HG02938 (cell line): ENCODE measurements around the gene CNNM4.
A peak's percentile ranks its signal among the peaks of the same experiment; 100 is the strongest.

Experiments used
- ATAC-seq: cut with Tn5 transposase; IDR thresholded peaks from one replicate; pipeline ENCODE4 v1.9.1; 2021; ENCODE audit warnings: mild to moderate bottlenecking, moderate library complexity; ENCODE audit not compliant: unreplicated experiment

Gene CNNM4

DNA sequence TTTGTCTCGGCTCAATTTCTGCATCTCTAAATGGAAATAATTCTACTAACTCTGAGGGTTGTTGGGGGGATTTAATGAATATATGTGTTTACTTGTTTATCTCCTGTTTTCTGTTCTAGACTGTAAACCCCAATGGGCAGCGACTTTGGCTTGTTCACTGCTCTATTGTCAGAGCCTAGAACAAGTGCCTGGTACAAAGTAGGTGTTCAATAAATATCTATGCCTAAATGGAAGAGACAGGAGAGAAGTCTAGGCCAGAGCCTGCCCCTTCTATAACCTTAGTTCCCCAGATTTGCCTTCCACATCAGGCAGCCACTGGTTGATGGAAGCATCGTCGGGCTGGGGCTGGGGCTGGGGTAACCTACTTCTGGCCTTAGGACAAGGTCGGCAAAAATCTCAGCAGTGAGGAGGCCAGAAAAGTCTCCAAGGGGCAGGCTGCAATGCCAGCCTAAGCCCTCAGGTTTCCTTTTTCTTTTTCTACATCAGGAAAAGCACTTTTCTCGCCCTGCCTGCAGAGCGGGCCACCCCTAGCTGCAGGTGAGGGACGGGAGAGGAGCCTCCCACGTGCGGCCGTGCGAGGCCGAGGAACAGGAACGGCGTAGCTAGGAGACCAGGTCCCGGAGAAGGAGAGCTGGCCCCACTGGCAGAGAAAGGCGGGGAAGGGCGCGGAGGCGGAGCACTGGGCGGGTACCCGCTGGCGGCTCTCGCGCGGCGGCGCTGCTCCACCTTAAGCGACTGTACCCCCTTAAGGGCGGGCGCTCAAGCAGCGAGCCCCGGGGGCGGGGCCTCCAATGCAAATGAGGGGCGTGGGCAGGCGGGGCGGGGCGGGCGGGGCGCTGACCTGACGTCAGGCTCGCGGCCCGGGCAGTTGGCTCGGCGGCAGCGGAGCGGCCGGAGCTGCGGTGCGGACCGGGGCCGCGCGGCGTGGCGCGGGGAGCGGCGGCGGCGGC, at the start of gene CNNM4:
Gene CNNM4, plus strand, starts transcription at position 867 of the 950 bp plus-strand sequence. CDS start 98 bp downstream, outside the sequence.
- peak; percentile 49 for ATAC-seq

DNA sequence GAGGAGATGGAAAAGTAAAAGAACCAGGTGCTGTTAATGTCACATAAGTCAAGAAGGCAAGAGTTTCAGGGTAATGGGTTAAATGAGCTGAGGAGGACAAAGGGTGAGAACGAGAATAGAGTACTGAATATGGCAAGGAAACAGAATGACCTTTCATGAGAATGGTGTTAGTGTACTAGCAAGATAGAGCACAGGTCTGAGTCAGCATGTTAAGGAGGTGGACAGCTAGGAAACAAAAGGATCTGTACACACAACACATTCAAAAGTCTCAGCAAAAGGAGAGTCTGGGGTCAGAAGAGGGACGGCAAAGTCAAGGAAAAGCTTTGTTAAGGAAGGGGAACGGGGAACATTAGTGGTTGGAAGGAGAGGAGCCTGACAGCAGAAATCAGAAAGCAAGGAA, 49.7 kb upstream of the CNNM4 start:
- no peak for ATAC-seq

DNA sequence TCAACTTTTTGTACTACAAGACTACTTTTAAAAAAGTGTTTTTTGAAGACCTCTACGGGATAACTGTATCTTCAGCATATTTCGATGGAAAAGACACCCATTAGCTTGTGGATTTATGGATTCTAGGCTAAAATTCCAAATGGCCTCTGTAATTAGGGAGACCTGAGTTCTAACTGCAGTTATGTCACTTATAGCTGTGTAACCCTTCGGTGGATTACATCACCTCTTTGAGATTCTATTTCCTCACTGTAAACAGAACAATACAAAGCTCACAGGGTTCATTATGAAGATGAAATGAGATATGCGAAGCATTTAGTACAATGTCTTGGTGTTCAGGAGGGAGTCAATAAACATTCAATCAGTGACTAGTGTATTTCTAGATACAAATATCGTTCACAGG, 45.0 kb upstream of the CNNM4 start:
- no peak for ATAC-seq

DNA sequence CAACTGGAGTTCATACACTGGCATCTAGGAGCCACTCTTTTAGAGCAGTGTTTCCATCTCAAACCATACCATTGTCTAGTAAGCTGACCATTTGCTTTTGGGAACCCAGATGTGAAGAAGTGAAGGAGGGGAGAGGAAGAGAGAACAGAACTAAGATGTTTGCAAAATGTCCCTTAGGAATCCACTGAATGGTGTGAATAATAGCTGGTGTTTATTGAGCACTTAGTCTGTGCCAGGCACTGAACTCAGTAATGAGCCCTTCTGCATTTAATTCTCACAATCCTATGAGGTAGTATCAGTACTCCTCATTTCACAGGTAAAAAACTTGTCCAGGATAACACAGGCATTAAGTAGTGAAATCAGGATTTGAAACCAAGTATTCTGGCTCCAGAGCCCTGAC, 44.3 kb upstream of the CNNM4 start:
- no peak for ATAC-seq

DNA sequence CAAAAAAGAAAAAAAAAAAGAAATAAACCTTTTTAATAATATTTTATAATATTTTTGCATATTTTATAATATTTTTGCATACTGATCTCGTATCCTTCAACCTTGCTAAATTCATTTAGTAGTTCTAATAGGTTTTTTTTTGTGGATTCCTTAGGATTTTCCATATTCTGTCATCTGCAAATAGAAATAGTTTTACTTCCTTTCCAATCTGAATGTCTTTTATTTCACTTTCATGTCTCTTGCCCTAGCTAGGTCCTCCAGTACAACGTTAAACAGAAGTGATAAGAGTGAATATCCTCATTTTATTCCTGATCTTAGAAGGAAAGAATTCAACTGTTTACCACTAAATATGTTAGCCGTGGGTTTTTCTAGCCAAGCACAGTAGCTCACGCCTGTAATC, 34.6 kb upstream of the CNNM4 start:
- ATAC-seq = no peak

DNA sequence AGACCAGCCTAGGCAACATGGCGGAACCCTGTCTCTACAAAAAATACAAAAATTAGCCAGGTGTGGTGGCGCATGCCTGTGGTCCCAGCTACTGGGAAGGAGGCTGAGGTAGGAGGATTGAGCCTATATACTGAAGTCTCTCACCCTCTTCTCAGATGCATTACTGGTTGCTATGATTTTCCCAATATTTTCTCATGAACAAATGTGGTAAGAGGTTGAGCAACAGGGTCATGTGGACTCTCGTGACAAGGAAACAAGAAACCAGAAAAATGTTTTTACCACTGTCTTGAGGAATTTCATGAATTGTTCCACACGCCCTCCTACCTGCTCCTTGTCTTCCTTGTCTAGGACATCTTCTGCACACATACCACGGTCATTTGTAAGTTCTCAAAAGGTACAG, 33.3 kb upstream of the CNNM4 start:
- no peak for ATAC-seq

DNA sequence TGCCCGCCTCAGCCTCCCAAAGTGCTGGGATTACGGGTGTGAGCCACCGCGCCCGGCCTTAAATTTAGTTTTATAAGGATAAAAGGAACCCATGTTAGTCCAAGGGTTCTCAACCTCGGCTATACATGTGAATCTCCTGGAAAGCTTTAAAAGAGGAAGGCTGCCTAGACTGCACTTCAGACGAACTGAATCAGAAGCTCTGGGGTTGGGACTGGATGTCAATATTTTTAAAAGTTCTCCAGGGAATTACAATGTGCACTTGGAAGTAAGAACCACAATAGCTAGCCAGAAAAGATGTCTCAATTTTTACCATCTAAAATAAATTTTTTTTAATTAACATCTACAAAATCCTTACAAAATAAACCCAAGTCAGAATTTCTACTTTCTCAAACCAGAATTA, 31.0 kb upstream of the CNNM4 start:
- no peak for ATAC-seq

DNA sequence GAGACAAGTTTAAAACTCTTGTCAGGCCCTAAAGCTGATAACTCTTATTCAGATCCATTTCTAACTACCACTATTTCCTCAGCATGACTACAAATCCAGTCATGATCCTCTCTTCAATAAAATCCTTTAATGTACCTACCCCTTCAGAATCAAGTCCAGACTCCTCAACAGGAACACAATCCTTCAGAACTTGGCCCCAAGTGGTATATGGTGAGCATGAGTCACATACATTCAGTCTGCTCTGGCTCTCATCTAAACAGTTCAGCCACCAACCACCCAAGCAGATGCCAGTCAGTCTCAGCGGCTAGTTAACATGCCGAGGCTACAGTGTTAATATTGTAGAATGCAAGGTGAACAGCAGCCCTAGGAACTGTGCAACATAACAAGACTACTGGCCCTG, 30.5 kb upstream of the CNNM4 start:
- ATAC-seq = no peak

DNA sequence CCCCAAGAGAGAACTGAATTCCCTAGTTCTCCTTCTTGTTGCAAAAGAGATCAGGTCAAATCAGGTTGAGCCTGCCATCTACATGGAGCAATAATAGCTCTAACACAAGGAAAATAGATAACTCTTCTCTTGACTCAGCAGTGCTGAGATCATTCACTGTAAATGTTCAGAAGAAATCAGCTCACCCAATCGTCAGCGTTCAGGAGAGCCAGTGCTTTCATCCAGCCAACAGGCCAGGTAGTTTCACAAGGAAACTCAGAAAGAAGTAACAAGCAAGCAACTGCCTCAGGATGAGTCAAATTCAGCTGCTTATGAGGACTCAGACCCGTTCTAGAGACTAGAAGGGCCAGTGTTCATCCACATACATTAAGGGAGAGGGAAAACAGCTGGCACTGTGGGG, 26.8 kb upstream of the CNNM4 start:
- no peak for ATAC-seq

DNA sequence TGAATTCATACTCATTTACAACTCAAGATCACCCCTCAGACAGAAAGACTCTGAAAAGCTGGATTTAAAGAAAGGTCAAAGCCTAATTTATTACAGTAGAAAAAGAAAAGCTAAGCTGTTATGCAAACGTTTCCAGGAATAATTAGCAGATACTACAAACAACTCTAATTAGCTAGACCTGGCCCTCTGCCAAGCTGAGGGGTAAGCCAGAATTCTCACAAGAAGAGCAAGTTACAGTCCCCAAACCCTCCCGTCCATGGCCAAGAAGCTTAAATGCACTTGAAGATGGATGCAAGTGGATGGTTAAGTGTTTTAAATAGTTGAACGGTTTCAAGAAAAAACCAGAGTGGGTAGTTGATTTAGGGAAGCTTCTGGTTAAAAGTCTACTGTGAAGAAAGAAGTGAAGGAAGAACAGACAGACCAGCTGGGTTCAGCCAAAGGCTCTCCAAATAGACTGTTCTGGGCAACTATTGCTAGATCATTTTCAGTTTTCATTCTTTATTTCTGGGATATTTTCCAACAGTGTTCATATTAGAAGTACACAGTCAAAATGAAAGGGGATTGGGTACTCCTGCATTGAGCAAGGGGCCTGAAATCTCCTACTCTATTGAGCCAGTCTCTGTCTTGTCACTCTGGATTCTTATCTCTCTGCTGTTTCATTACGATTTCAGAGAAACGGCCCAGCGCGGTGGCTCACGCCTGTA, 25.7 kb upstream of the CNNM4 start:
- no peak for ATAC-seq

DNA sequence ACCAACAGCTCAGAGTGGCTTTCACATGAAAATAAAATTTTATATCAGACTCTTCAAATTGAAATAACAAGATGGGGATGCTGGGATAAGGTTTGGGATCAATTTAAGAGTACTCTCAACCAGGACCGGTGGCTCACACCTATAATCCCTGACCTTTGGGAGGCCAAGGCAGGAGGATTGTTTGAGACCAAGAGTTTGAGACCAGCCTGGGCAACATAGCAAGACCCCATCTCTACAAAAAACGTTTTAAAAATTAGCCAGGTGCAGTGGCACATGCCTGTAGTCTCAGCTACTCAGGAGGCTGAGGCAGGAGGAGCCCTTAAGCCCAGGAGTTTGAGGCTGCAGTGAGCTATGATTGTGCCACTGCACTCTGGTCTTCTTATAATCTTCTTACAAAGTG, 23.5 kb upstream of the CNNM4 start:
- ATAC-seq = no peak

DNA sequence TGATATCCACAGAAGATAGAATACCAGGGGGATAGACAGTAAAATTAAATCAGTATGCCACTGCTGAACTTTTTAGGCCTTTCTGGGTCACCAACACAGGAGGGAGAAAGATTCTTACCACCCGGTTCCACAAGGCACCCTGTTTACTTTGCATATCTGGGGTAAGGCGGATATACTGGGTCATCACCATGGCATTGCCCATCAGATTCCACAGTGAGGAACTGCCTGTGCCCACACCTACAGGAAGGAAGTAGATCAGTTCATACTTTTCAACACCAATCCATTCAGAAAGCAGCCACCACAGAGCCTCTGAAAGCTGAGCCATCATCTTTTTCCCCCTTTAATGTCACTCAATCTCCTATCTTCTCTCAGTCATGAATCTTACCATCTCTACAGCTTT, 22.9 kb upstream of the CNNM4 start:
- ATAC-seq = no peak

DNA sequence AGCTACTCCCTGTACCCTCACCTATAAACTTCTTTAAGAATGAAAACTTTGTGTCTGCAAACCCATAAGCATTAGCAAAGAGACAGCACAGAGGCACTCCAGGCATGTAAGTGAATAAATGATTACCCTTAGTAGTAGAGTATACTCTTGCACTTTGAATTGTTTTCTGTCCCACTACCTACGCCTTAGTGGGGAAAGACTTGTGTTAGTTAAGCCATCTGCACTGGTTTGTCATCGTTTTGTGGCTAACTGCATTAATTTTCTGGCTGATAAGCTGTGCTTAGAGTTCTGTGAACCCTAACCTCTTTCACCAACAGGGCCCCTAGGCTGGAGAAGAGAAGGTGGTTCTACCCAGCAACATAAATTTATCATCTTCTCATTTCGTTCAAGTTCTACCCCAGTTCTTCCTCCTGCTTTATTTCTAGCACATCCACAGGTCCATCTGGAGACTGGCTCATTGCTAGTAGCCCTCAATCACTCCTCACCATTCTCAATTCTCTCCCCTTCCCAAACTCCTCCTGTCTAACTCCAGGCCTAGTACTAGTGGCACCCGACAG, 21.5 kb upstream of the CNNM4 start:
- ATAC-seq = no peak

DNA sequence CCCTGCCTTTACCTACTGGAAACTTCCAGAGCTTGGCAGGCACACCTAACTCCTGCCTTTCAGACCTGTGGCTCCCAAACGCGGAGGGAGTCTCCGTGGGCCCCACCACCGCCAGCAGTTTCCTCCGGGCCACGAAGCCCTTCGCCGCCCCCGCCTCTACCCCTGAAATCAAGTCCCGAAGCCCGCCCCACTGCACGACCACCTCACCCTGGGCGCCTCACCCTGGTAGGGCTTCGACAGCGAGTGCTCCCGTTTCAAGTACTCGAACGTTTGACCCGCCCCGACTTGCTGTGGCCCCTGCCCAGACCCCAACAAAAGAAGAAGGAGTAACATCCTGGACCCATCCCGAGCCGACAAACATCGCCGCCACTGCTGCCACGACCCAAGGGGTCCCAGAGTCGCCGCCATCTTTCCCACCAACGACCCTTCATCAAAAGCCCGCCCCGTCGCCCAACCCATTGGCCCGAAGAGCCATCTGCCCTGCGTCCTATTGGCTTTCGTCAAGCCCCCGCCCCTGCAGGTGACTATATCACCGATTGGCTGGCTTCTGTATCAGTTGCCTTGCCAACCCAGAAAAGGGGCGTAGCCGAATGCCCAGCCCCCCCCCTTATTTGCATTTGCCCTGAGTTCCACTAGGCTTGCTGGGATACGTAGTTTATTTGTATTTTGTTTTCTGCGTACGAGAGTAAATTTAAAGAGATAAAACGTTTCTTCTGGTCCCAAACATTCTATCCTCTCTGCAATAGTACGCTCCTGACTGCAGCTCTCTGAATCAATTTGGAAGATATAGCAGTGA, 20.9 kb upstream of the CNNM4 start, which contains the start of gene LMAN2L:
Gene LMAN2L, minus strand, starts transcription at position 432 of the 796 bp plus-strand sequence. Its CDS starts 24 bp downstream, at position 408.
- peak; percentile 97 for ATAC-seq

DNA sequence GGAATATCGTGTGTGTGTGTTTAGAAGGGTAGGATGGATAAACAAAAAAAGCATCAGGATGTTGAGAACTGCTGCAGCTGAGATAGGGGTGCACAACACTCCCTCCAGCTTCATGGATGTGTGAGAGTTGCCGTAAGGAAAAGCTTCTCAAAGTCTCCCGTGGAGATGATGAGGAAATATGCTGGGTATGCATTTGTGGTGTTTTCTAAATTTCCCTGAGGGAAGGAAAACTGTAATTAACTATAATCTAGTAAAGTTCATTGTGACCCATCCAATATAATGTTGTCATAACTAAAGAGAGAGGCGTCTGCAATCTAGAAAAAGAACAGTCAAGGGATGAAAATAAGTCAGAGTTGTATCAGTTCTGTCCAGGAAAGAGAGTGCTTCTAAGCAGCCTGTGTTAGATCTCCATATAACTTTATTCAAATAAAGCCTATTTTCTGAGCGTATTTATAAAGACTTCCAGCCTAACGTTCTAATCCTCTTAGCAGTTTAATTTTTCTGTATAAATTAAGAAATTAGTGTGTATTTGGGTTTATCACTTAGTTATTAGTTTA, 13.6 kb upstream of the CNNM4 start:
- ATAC-seq = no peak

DNA sequence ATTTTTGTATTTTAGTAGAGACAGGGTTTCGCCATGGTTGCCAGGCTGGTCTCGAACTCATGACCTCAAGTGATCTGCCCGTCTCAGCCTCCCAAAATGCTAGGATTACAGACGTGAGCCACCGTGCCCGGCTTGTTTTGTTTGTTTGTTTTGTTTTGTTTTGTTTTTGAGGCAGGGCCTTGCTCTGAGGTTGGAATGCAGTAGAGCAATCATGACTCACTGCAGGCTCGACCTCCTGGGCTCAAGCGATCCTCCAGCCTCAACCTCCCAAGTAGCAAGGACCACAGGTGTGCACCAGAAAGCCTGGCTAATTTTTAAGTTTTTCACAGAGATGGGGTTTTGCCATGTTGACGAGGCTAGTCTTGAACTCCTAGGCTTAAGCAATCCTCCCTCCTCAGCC, 8.9 kb upstream of the CNNM4 start:
- ATAC-seq = no peak

DNA sequence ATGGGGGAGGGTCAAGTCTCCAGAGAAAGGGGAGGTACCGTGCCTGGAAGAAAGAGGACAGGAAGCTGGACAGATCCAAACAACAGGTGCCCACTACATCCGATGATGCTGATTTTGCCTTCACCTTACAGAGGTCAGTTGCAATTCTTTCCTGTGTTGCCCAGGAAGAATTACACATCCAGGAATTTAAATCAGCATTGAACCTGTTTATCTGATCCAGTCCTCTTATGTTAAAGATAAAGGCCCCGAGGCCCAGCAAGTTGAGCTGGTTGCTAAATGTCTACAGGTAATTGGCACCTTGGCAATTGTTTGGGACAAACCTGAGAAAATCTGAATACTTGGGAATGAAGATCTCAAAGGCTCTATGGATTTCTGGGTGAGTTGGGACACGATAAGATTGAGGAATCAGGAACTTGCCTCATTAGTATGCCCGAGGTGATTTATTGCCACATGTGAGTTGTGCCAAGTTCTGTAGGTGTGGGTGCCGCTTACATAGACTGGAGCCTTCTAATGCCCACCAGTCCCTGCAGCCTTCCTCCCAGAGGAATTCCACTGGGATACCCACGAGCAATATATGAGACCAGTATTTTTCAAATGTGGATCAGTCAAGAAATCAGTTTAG, 6.9 kb upstream of the CNNM4 start:
- ATAC-seq = no peak

DNA sequence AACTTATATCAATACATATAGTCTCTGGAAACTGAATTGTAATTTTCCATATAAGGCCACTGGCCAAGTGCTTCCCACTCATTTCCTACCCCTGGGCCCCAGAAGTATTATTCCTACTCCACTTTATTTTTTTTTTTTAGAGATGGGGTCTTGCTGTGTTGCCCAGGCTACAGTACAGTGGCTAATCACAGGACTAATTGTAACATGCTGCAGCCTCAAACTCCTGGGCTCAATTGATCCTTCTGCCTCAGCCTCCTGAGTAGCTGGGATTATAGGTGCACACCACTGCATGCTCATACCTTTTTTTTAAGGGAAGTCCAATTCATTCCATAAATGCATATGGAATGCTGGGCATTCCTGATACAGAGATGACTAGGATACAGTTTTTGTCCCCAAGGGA, 6.4 kb upstream of the CNNM4 start:
- no peak for ATAC-seq

DNA sequence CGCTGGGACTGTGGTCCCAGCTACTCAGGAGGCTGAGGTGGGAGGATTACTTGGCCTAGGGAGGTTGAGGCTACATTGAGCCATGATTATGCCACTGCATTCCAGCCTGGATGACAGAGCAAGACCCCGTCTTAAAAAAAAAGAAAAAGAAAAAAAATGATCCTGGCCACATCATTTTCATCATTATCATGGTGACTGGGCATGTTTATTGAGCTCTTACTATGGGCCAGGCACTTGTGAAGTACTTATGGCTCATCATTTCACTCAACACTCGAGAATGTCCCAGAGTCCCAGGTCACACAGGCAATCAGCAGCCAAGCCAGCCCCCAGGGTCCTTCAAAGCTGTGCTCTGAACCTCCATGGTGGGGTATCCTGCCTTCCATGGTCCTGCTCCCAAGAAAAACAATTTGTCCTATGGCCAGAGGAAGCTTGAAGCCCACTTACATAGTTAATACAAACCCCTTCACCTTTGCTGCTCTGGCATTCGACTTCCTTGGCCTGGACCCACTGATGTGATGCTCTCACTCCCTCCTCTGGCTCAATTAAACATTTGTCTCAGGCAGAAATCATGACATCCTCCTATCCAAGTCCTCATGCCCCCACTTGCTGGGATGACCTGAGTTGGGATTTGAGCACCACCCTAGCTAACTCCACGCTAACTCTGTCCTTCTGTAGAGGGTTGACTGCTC, 3.8 kb upstream of the CNNM4 start:
- ATAC-seq = no peak

DNA sequence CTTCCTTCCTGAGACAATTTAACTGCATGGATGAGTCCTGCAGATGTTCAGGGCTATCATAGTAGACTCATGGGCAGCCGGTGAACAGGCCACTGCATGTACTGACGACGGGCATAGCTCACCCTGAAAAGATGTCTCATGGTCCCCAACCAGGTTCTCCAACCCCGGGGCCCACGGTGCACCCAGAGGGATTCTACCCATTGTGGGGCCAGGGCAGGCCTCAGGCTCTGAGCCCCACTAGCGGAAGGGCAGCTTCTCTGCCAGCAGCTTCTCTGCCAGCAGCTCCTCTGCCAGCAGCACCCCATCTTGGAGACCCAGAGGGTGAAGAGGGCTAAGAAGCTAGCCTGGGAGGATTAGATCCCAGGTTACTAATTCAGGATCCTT, 3.2 kb upstream of the CNNM4 start:
- ATAC-seq = no peak
